ENCODE measurements around the gene MMP28.

Gene MMP28

GRCh38 chr17:35795007-35795870 is at the start of gene MMP28:
TSS of gene MMP28 (minus strand) at chr17:35795641. CDS start at chr17:35795377, 264 bp downstream.
- peaks cover 16% of the 10 kb centered on the region for H3K27me3 ChIP-seq (ENCODE audit: insufficient read depth, low read depth, severe bottlenecking)
- H3K9me3 ChIP-seq (ENCODE audit: severe bottlenecking) = no peaks in the 10 kb centered on the region
- no peak within 1 kb of the TSS for H3K27ac ChIP-seq
- no peaks in the 10 kb centered on the region for H3K36me3 ChIP-seq
- DNase-seq = peak; percentile 51
- peak within 1 kb of the TSS; percentile 50 for H3K4me3 ChIP-seq (ENCODE audit: low read depth, low read length)
- TF ChIP-seq CTCF (IDR thresholded peaks at IDR 0.05; ENCODE audit: low read depth, low read length) = no peak

DNA sequence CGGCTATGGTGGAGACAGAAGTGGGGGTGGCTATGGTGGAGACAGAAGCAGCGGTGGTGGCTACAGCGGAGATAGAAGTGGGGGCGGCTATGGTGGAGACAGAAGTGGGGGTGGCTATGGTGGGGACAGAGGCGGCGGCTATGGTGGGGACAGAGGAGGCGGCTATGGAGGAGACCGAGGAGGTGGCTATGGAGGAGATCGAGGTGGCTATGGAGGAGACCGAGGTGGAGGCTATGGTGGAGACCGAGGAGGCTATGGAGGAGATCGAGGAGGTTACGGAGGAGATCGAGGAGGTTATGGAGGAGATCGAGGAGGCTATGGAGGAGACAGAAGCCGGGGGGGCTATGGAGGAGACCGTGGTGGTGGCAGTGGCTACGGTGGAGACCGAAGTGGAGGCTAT is 49.1 kb upstream of the MMP28 start:
- Histone ChIP-seq H3K27me3 (ENCODE audit: insufficient read depth, low read depth, severe bottlenecking) (no peaks in the 10 kb centered on the region), H3K36me3 (peaks cover 83% of the 10 kb centered on the region), H3K9me3 (ENCODE audit: severe bottlenecking) (no peaks in the 10 kb centered on the region), H3K27ac (no peak overlapping the region), H3K4me3 (ENCODE audit: low read depth, low read length) (no peak overlapping the region)
- TF ChIP-seq CTCF (IDR thresholded peaks at IDR 0.05; ENCODE audit: low read depth, low read length) = no peak
- DNase-seq = no peak

GRCh38 chr17:35843698-35844097 is 48.3 kb upstream of the MMP28 start:
- Histone ChIP-seq H3K9me3 (ENCODE audit: severe bottlenecking) (no peaks in the 10 kb centered on the region), H3K27me3 (ENCODE audit: insufficient read depth, low read depth, severe bottlenecking) (no peaks in the 10 kb centered on the region), H3K36me3 (peaks cover 82% of the 10 kb centered on the region), H3K4me3 (ENCODE audit: low read depth, low read length) (no peak overlapping the region), H3K27ac (no peak overlapping the region)
- no peak for DNase-seq
- no peak for TF ChIP-seq CTCF (IDR thresholded peaks at IDR 0.05; ENCODE audit: low read depth, low read length)

GRCh38 chr17:35842239-35842638 is 46.8 kb upstream of the MMP28 start:
- DNase-seq = no peak
- Histone ChIP-seq H3K27ac (no peak overlapping the region), H3K36me3 (peaks cover 88% of the 10 kb centered on the region), H3K27me3 (ENCODE audit: insufficient read depth, low read depth, severe bottlenecking) (no peaks in the 10 kb centered on the region), H3K4me3 (ENCODE audit: low read depth, low read length) (no peak overlapping the region), H3K9me3 (ENCODE audit: severe bottlenecking) (no peaks in the 10 kb centered on the region)
- TF ChIP-seq CTCF (IDR thresholded peaks at IDR 0.05; ENCODE audit: low read depth, low read length) = no peak

GRCh38 chr17:35841505-35841904 is 46.1 kb upstream of the MMP28 start:
- Histone ChIP-seq H3K36me3 (peaks cover 94% of the 10 kb centered on the region), H3K27me3 (ENCODE audit: insufficient read depth, low read depth, severe bottlenecking) (no peaks in the 10 kb centered on the region), H3K4me3 (ENCODE audit: low read depth, low read length) (no peak overlapping the region), H3K27ac (no peak overlapping the region), H3K9me3 (ENCODE audit: severe bottlenecking) (no peaks in the 10 kb centered on the region)
- no peak for DNase-seq
- no peak for TF ChIP-seq CTCF (IDR thresholded peaks at IDR 0.05; ENCODE audit: low read depth, low read length)
